ENCODE data around the gene PLSCR4.
A peak's percentile ranks its signal among the peaks of the same experiment; 100 is the strongest.

The PLSCR4 gene

DNA sequence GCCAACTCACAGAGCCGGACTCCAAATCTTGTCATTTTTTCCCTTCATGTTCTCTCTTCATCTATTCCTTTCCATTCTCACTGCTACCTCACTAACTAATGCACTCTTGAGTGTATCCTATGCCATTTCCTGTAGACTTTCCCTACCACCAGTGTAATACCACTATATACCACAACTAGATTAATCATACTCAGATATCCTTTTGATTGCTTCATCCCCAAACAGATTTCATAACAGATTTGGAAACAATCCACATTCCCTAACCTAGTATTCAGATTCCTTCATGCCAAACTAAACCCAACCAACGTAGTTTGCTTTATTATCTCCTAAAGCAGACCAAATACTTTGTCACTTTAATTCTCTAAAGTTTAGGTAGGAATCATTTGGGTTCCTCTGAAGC lies 87.3 kb downstream of the PLSCR4 start:
- peak; percentile 97 for DNase-seq (ENCODE audit: low spot score)
- FAIRE-seq = peak; percentile 98

- FAIRE-seq (no peak), DNase-seq (ENCODE audit: low spot score) (peak; percentile 24)
These were observed 88.3 kb downstream of the PLSCR4 start for GRCh38 chr3:146162561-146162960.

GRCh38 chr3:146161663-146162002 lies 89.3 kb downstream of the PLSCR4 start:
- DNase-seq (ENCODE audit: low spot score) = peak; percentile 28
- no peak for FAIRE-seq

DNA sequence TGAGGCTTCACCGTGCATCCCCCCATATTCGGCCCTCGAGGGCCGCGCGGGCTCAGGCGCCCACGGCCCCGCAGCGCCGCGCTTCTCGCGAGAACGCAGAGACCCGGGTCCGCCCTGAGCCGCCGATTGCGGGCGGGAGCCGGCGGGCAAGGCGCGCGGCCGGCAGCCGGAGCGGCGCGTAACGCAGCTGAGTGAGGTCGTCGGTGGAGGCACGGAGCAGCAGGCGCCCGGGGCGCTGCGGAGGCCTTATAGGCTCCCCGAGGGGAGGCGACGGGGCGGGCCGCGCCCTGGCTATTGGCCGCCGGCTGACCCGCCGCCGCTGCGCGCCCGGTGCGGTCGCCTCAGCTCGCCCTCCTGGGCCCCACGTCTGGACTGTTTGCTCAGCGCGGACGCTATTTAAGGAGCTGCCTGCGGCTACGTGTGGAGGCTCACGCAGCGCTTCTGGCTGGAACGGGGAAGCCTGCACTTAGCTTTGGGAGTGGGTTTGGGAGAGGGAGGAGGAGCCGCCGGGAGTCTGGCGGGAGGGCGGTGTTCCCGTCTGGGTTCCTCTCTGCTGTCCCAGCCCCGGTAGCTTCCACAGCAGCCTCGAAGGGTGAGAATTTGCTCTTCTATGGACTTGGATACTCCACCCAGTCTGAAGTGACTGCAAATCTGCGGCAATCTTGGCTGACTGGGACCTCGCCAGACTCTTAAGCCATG lies 89.8 kb downstream of the PLSCR4 start, which contains the start of gene PLOD2:
Gene PLOD2, minus strand, starts transcription at position 221 of the 699 bp plus-strand sequence. Its CDS starts 195 bp downstream, at position 26.
- peak; percentile 40 for FAIRE-seq
- peak; percentile 89 for DNase-seq (ENCODE audit: low spot score)

GRCh38 chr3:146160321-146160963 lies 90.5 kb downstream of the PLSCR4 start:
- peak; percentile 83 for DNase-seq (ENCODE audit: low spot score)
- peak; percentile 67 for FAIRE-seq

GRCh38 chr3:146159616-146160320 lies 91.1 kb downstream of the PLSCR4 start:
- DNase-seq (ENCODE audit: low spot score) (no peak), FAIRE-seq (no peak)

DNA sequence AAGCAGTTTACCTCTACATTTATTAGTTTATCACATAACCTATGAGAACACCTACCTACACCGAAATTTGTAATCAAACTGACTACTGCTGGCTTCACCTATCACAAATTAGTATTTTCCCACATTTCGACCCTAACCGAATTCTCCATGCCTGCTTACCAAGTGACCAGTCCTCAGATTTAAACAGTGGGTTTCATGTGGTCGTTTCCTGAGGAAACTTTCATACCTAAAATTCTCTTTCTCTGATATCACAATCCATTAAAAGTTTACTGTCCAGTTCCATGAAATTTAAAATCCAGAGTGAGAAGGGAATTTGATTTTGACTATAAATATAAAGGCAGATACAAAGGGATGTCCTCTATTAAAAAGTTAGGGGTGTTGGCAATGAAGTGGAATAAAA lies 91.9 kb downstream of the PLSCR4 start:
- FAIRE-seq (peak; percentile 14), DNase-seq (ENCODE audit: low spot score) (no peak)

- FAIRE-seq (no peak), DNase-seq (ENCODE audit: low spot score) (no peak)
These were observed 93.4 kb downstream of the PLSCR4 start for GRCh38 chr3:146157325-146158060.

GRCh38 chr3:146156666-146157314 lies 94.1 kb downstream of the PLSCR4 start:
- FAIRE-seq = no peak
- DNase-seq (ENCODE audit: low spot score) = no peak

DNA sequence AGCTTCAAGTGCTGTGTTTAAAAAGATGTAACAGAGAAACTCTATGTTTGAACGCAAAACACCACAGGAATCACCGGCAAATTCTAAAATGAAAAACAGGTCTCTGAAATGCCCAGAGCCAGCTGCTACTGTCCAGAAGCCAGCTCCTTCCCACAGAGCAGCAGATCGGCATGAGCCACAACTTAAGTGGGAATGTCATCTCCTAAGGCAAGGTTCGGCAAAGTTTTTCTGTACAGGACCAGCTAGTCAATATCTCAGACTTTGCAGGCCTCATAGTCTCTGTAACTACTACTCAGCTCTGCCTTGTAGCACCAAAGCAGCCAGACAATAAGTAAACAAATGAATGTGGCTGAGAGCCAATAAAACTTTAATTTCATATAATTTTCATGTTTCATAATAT lies 94.8 kb downstream of the PLSCR4 start:
- FAIRE-seq = no peak
- DNase-seq (ENCODE audit: low spot score) = no peak

DNA sequence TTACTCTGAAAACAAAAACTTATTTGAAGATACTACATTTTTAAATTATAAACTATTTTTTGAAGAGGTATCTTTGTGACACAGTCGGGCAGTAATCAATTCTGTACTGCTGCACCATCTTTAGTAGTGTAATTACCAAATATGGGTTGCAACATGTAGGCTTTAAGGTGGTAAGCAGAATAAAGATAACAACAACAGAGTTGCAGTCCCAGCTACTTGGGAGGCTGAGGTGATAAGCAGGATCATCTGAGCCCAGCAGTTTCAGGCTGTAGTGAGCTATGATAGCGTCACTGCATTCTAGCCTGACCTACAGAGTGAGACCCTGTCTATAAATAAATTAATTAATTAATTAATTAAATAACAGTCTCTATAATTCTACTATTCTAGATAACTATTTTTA lies 95.9 kb downstream of the PLSCR4 start:
- FAIRE-seq (no peak), DNase-seq (ENCODE audit: low spot score) (no peak)

DNA sequence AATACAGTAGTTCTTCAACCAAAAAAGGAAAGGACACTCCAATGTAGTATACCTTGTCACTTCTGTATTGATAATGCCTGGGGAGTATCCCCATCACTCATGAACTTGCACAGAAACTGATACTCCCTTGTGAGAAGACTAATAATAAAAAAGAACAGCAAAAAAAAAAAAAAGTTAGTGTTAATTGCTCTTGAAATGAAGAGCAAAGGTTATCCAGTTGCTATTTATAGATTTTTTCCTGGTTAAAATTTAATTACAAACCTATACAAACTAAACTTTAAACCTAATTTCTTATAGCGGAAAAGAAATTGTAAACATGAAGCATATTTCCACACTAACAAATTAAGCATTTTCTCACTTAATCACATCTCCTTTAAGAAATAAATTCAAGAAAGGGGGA lies 96.6 kb downstream of the PLSCR4 start:
- no peak for DNase-seq (ENCODE audit: low spot score)
- FAIRE-seq = no peak

DNA sequence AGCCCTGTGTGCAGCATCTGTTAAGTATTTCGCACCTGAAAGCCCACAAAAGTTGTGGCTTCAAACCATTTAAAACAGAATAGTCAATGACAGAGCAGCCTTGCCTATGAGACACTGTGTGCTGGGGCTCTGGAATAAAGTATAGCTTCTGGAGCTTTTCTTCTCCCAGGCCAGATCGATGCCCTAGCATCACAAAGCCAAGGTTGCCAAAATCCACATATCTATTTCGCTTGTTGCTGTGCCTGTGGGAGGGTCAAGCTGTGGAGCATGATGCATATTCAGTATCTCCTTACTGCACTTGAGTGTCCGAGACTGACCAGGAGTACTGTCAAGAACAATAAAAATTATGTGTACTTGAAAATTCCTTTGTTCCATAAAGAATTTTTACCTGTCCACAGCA lies 97.5 kb downstream of the PLSCR4 start:
- DNase-seq (ENCODE audit: low spot score) (no peak), FAIRE-seq (no peak)

DNA sequence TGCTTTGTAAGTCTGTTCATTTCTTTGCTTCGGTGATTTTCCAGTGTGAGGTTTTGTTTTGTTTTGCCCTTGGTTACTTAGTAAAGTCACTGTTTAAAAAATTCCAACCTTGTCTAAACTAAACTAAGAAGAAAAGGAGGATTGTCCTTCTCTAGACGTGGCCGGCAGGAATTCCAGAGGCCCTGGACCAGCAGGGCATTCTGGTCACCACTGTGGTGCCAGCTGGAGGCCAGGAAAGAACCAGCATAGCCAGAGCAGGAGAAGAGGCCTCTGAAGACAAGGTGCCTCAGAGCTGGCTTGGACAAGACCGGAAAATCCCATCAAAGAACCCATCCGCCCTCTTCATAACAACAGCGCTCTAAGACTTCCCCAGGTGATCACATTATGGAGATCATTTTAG lies 98.1 kb downstream of the PLSCR4 start:
- peak; percentile 42 for DNase-seq (ENCODE audit: low spot score)

GRCh38 chr3:146148468-146148931 lies 102.4 kb downstream of the PLSCR4 start:
- FAIRE-seq (peak; percentile 37), DNase-seq (ENCODE audit: low spot score) (no peak)

More for the DNA sequence above, 98.1 kb downstream of the PLSCR4 start:
- FAIRE-seq = peak; percentile 43

DNA sequence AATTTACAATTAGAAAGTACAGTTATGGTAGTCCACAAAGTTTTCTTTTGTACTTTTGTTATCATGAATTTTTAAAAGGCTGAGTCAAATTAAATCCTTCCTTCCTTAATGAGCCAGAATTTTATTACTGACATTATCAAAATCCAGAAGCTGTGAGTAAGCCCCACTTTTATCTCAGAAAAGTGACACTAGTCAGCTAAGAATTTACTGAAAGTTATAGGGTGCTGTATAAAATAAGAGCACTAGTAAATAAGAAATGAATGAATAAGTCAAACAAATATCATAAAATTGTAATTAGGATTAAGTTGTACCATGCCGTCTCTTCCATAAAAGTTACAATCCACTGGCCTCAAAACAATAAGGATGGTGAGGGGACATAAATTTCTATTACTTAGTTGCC lies 105.3 kb downstream of the PLSCR4 start:
- DNase-seq (ENCODE audit: low spot score) = no peak
- peak; percentile 4 for FAIRE-seq

DNA sequence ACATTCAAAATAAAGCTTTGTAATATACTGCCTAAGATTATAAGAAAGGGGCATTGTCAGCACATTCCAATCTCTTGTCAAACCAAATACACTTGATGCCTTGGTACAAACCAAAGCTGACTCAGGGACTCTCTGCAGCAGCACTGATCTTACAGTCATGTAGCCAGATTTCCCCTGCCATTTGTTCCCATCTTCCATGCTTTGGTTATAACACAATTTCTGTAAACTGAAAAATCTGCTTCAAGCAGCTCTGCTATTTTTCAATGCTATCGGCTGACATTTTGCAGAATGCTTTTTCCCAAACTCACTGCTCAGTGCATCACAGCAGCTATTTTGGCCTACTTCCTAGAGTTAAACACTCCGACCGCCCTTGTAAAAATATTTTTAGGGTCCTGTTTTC lies 108.1 kb downstream of the PLSCR4 start:
- peak; percentile 83 for FAIRE-seq
- DNase-seq (ENCODE audit: low spot score) = peak; percentile 44

Measured in RCC 7860 (cell line).